ENCODE data around the gene SPAG16.

SPAG16 gene

GRCh38 chr2:214005337-214005736, 721.1 kb downstream of the SPAG16 start:
- H3K27me3 Mint-ChIP-seq = no peaks in the 10 kb centered on the region
- no peaks in the 10 kb centered on the region for H3K36me3 Mint-ChIP-seq
- H3K4me1 Mint-ChIP-seq = no peaks in the 10 kb centered on the region
- H3K4me3 Mint-ChIP-seq = no peak overlapping the region
- H3K27ac Mint-ChIP-seq = no peak overlapping the region
- no peak for DNase-seq
- no peaks in the 10 kb centered on the region for H3K9me3 Mint-ChIP-seq
- CTCF ChIA-PET = no interaction called here

DNA sequence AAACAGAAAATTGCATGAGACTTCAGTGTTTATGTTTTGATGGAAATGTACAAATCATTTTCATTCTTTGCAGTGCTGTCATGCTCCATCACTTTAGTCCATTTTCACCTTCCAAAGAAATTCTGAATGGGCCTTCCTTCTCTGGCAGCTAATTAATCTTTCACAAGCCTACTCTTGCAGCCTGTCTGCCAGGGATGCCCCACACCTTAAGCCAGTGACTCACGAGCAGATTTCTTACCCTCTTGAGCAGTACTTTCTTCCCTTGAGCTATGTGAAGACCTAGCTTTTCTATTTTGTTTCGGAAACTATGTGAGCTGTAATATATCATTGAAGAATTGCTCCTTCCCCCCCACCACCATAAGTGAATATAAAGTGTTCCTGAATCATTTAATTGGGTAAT, 722.3 kb downstream of the SPAG16 start:
- H3K36me3 Mint-ChIP-seq = no peaks in the 10 kb centered on the region
- H3K4me3 Mint-ChIP-seq = no peak overlapping the region
- no peak for DNase-seq
- H3K4me1 Mint-ChIP-seq = no peaks in the 10 kb centered on the region
- no peaks in the 10 kb centered on the region for H3K27me3 Mint-ChIP-seq
- no peak overlapping the region for H3K27ac Mint-ChIP-seq
- CTCF ChIA-PET = no interaction called here
- H3K9me3 Mint-ChIP-seq = no peaks in the 10 kb centered on the region

GRCh38 chr2:214011676-214012075, 727.4 kb downstream of the SPAG16 start:
- no peak overlapping the region for H3K4me3 Mint-ChIP-seq
- H3K4me1 Mint-ChIP-seq = no peaks in the 10 kb centered on the region
- no peaks in the 10 kb centered on the region for H3K27me3 Mint-ChIP-seq
- H3K27ac Mint-ChIP-seq = no peak overlapping the region
- H3K9me3 Mint-ChIP-seq = no peaks in the 10 kb centered on the region
- CTCF ChIA-PET = no interaction called here
- H3K36me3 Mint-ChIP-seq = no peaks in the 10 kb centered on the region
- no peak for DNase-seq

DNA sequence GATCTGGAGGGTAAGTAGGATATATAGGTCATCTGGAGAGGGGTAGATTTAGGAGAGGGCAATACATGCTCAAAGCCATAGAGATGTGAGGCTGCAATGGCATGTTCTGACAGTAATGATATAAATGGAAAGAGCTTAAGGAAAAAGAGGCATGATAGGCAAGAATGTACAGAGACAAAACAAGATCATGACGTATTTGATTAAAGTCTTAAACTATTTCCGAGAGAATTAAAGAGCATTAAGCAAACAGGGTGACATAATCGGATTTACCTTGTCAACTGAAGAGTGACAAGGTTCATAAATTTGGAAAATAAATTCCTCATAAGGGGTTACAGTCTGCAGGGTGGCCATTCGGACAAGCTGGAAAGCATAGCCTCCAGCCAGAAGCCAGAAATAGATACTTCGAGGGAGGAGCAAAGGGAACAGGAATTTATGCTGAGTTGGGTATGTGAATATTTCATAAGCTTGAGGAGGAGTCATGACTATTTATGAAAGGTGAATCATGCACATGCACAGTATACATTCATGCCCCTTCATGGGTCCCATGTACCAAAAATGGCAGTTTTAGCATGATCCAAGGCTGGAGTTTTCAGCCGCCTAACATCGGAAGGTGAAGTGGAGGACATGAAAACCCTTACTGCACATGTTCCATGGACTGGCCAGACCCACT, 730.4 kb downstream of the SPAG16 start:
- H3K27ac Mint-ChIP-seq = no peak overlapping the region
- no peaks in the 10 kb centered on the region for H3K36me3 Mint-ChIP-seq
- H3K4me1 Mint-ChIP-seq = no peaks in the 10 kb centered on the region
- H3K4me3 Mint-ChIP-seq = no peak overlapping the region
- CTCF ChIA-PET = no interaction called here
- H3K27me3 Mint-ChIP-seq = no peaks in the 10 kb centered on the region
- DNase-seq = no peak
- no peaks in the 10 kb centered on the region for H3K9me3 Mint-ChIP-seq

GRCh38 chr2:214019229-214019972, 735.1 kb downstream of the SPAG16 start:
- DNase-seq = no peak
- Mint-ChIP-seq H3K27me3 (no peaks in the 10 kb centered on the region), H3K27ac (no peak overlapping the region), H3K36me3 (no peaks in the 10 kb centered on the region), H3K4me3 (no peak overlapping the region), H3K9me3 (no peaks in the 10 kb centered on the region), H3K4me1 (no peaks in the 10 kb centered on the region)
- CTCF ChIA-PET = no interaction called here

DNA sequence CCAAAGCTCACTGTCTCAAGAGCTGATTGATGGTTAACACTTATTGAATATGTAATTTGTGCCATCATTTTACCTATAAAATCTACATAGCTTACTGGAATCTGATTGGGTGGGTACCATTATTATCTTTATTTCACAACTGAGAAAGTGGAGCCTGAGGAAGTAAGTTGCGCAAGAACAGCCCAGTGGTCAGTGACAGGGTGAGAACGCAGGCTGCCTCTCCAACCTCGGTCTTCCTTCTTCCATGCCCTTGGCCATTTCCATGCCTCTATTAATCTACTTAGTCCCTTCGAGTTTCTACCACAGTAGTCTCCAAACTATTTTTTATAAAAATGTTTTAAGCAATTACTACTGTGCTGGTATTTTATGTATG, 735.7 kb downstream of the SPAG16 start:
- Mint-ChIP-seq H3K27me3 (no peaks in the 10 kb centered on the region), H3K36me3 (no peaks in the 10 kb centered on the region), H3K9me3 (no peaks in the 10 kb centered on the region), H3K4me3 (no peak overlapping the region), H3K4me1 (no peaks in the 10 kb centered on the region), H3K27ac (no peak overlapping the region)
- DNase-seq = no peak
- CTCF ChIA-PET = no interaction called here

DNA sequence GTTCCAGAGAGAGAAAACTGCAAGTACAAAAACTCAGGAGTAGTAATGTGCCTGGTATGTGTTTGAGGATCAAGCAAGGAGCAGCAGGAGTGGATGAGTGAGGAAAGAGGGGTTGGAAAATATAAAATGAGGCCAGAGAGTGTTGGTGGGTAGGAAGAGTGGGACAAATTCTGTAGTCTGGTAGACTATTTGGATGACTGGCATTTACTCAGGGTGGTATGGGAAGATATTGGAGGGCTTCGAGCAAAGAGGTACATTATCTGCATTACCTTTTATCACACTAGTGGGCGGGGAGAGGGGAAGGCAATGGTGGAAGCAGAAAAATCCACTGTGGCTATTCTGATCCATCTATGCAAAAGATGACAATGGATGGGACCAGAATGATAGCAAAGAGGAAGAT, 744.9 kb downstream of the SPAG16 start:
- CTCF ChIA-PET = no interaction called here
- Mint-ChIP-seq H3K27me3 (no peaks in the 10 kb centered on the region), H3K4me1 (no peaks in the 10 kb centered on the region), H3K27ac (no peak overlapping the region), H3K4me3 (no peak overlapping the region), H3K36me3 (no peaks in the 10 kb centered on the region), H3K9me3 (peaks cover 5% of the 10 kb centered on the region)
- no peak for DNase-seq

GRCh38 chr2:214031566-214031965, 747.3 kb downstream of the SPAG16 start:
- Mint-ChIP-seq H3K27me3 (no peaks in the 10 kb centered on the region), H3K36me3 (no peaks in the 10 kb centered on the region), H3K27ac (no peak overlapping the region), H3K4me1 (no peaks in the 10 kb centered on the region), H3K9me3 (peaks cover 5% of the 10 kb centered on the region), H3K4me3 (no peak overlapping the region)
- CTCF ChIA-PET = no interaction called here
- no peak for DNase-seq

DNA sequence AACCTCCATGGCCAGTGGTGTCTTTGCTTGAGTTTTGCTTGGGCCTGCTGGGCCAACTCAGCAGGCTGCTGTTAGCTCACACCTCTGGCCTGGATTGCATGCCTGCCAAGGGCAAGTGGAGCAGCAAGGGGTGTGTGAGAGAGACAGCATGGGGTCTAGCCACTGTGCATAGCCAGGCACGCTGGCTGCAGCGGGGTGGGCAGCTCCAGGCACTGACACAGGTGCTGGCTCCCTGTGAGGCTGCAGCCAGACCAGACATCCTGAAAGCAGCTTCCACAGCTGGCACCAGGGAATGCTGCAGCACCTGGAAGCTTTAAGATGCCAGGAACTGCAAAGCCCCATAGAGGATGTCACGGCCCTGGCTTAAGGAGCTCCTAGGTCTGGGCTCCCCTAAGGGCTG, 750.2 kb downstream of the SPAG16 start:
- Mint-ChIP-seq H3K4me3 (no peak overlapping the region), H3K27me3 (no peaks in the 10 kb centered on the region), H3K36me3 (no peaks in the 10 kb centered on the region), H3K9me3 (peaks cover 5% of the 10 kb centered on the region), H3K27ac (no peak overlapping the region), H3K4me1 (no peaks in the 10 kb centered on the region)
- CTCF ChIA-PET = no interaction called here
- no peak for DNase-seq

DNA sequence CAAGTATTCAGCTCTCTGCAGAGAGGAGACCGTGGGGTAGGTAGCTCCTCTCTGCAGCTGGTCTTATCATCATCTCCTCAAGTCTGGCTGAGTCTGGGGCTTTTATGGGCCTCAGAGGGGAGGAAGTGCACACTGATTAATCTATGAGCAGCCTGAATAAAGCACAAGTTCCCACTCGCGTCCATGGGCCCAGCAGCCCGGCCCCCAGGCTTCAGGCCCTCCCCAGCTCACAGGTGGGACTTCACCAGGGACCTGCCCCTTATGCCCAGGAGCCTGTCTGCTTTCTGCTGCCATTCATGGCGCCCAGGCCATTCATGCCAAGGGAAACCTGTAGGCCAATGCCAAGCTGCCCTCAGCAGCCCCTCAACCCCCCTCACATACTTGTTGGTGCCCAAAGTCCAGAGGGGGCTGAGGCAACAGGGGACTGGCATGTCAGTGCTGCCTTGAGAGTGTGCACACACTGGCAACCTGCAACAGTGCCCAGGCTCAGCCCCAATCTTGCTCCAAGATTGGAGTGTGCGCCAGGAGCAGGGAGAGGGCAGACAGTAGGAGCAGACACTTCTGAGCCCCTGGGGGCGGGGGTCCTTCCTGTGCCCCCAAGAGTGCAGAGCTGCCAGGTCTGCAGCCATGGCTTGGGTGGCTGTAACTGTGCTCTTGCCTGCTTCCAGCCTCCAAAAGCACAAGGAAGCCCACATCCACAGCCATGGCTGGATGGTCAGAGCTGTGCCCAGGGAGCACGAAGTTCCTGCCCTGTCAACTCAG, 751.0 kb downstream of the SPAG16 start:
- CTCF ChIA-PET = no interaction called here
- Mint-ChIP-seq H3K27me3 (no peaks in the 10 kb centered on the region), H3K36me3 (no peaks in the 10 kb centered on the region), H3K4me1 (no peaks in the 10 kb centered on the region), H3K9me3 (peaks cover 5% of the 10 kb centered on the region), H3K4me3 (no peak overlapping the region), H3K27ac (no peak overlapping the region)
- no peak for DNase-seq

GRCh38 chr2:214035921-214036320, 751.7 kb downstream of the SPAG16 start:
- CTCF ChIA-PET = no interaction called here

DNA sequence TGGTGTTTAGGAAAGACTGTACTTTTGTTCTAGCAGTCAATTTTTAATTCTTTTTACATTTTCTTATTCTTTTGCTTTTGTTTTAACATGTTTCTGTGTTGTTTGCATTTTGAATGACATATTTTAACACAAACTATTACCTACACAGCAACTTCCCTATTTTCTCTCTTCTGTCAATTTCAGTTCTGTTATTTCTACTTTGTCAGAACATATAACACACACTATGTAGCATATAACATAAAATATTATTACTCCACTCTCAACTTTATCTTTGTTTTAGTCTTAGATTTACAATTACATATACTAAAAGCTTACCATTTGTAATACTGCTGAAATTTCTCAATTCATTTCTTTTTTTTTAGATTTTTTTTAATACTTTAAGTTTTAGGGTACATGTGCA, 753.9 kb downstream of the SPAG16 start:
- H3K36me3 Mint-ChIP-seq = no peaks in the 10 kb centered on the region
- DNase-seq = no peak
- no peak overlapping the region for H3K4me3 Mint-ChIP-seq
- no peaks in the 10 kb centered on the region for H3K9me3 Mint-ChIP-seq
- CTCF ChIA-PET = no interaction called here
- no peaks in the 10 kb centered on the region for H3K4me1 Mint-ChIP-seq
- no peak overlapping the region for H3K27ac Mint-ChIP-seq
- H3K27me3 Mint-ChIP-seq = no peaks in the 10 kb centered on the region

More at GRCh38 chr2:214035921-214036320, 751.7 kb downstream of the SPAG16 start:
- DNase-seq = no peak
- Mint-ChIP-seq H3K36me3 (no peaks in the 10 kb centered on the region), H3K4me3 (no peak overlapping the region), H3K27ac (no peak overlapping the region), H3K27me3 (no peaks in the 10 kb centered on the region), H3K4me1 (no peaks in the 10 kb centered on the region), H3K9me3 (peaks cover 3% of the 10 kb centered on the region)

GRCh38 chr2:214050731-214051130, 766.5 kb downstream of the SPAG16 start:
- H3K4me3 Mint-ChIP-seq = no peak overlapping the region
- H3K36me3 Mint-ChIP-seq = no peaks in the 10 kb centered on the region
- no peak for DNase-seq
- no peak overlapping the region for H3K27ac Mint-ChIP-seq
- CTCF ChIA-PET = no interaction called here
- H3K9me3 Mint-ChIP-seq = peaks cover 4% of the 10 kb centered on the region
- no peaks in the 10 kb centered on the region for H3K27me3 Mint-ChIP-seq
- H3K4me1 Mint-ChIP-seq = no peaks in the 10 kb centered on the region

DNA sequence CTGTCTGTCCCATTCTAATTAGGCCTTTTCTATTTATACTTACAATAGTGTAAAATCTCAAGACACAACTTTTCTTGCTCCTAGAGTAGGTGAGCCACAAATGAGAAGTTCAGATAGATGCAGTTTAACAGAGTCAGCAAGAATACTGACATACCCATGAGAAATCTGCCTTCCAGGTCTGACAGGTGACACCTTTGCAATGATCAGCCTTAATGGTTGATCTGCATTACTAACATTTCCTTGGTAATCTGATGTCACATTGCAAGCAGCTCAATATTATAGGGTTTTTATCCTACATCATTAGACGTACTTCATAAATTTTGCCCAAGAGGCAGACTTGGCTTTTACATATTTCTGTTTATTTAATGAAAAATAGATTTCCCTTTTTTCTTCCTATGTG, 767.3 kb downstream of the SPAG16 start:
- no peaks in the 10 kb centered on the region for H3K9me3 Mint-ChIP-seq
- H3K4me3 Mint-ChIP-seq = no peak overlapping the region
- H3K36me3 Mint-ChIP-seq = no peaks in the 10 kb centered on the region
- no peak for DNase-seq
- H3K4me1 Mint-ChIP-seq = no peaks in the 10 kb centered on the region
- H3K27me3 Mint-ChIP-seq = no peaks in the 10 kb centered on the region
- H3K27ac Mint-ChIP-seq = no peak overlapping the region
- CTCF ChIA-PET = no interaction called here

DNA sequence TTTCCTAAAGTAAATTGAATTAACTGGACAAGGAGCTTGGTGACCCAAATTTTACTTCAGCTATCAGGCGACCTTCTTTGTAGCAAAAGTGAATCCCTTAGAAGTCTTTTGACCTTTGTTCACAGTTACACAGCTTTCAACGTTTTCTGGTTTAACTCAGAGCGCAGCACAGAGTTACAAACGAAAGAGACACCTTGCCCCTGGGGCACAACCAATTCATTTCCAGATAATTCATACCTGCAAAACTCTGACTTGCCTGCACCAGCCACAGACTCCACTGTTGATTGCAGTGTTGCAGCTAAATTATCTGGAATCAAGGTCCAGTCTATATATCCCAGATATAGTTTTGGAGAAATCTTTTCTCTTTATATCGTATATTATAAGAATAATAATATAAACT, 768.0 kb downstream of the SPAG16 start:
- Mint-ChIP-seq H3K27ac (no peak overlapping the region), H3K4me1 (no peaks in the 10 kb centered on the region), H3K27me3 (no peaks in the 10 kb centered on the region), H3K9me3 (no peaks in the 10 kb centered on the region), H3K4me3 (no peak overlapping the region), H3K36me3 (no peaks in the 10 kb centered on the region)
- no peak for DNase-seq
- CTCF ChIA-PET = no interaction called here

Data from activated naive CD4-positive, alpha-beta T cell treated with anti-CD3 and anti-CD28 coated beads, Interleukin-2, amount 10 ng/mL, durations not matched to agents 7 days and 5 days (primary cell).